ENCODE data around the gene ALS2CL. TPM values are rescaled to one million over a fixed set of nuclear protein-coding genes. Genes with fewer than 3 reads are reported as not detected.

Gene ALS2CL
- total RNA-seq, 1 experiment from 2014 or later, result 16.4 TPM

DNA sequence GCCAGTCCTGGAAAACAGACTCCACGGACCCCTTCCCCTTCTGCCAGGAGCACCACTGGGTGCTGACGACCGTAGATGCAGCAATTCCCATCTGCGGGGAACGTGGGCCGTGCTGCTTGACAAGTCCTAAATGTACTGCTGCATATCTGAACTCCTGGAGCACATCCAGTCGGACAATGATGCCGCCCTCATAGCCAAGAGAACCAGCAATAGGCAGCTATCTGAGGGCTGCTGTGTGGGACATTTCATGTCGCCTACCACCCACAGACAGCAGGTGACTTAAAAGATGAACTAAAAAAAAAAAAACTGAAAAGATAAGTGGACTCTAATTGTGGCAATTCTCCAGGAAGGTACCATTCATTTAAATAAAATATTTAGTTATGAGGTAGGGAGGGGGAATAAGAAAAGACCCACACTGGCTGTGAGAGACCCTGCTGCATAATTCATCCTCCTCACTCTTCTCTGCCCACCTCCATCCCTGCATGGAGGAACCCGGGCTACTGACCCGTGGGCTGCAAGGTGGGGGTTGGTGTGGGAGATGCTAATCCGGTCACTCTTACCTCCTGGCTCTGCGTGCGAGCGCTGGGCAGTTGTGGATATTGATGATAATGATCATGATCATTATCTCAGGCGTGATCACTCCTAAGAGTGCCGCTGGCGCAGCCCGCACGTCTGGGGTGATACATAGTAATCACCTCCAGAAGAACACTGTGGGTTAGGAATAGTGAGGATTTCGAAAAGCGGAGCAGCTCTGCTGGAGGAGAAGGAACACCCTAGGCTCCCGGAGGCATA, 28.3 kb downstream of the ALS2CL start (continued):
- TF ChIP-seq, protein P1, sequence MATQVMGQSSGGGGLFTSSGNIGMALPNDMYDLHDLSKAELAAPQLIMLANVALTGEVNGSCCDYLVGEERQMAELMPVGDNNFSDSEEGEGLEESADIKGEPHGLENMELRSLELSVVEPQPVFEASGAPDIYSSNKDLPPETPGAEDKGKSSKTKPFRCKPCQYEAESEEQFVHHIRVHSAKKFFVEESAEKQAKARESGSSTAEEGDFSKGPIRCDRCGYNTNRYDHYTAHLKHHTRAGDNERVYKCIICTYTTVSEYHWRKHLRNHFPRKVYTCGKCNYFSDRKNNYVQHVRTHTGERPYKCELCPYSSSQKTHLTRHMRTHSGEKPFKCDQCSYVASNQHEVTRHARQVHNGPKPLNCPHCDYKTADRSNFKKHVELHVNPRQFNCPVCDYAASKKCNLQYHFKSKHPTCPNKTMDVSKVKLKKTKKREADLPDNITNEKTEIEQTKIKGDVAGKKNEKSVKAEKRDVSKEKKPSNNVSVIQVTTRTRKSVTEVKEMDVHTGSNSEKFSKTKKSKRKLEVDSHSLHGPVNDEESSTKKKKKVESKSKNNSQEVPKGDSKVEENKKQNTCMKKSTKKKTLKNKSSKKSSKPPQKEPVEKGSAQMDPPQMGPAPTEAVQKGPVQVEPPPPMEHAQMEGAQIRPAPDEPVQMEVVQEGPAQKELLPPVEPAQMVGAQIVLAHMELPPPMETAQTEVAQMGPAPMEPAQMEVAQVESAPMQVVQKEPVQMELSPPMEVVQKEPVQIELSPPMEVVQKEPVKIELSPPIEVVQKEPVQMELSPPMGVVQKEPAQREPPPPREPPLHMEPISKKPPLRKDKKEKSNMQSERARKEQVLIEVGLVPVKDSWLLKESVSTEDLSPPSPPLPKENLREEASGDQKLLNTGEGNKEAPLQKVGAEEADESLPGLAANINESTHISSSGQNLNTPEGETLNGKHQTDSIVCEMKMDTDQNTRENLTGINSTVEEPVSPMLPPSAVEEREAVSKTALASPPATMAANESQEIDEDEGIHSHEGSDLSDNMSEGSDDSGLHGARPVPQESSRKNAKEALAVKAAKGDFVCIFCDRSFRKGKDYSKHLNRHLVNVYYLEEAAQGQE (IDR thresholded peaks at IDR 0.05; ENCODE audit: low read depth), result no peak
- TF ChIP-seq, protein P2, sequence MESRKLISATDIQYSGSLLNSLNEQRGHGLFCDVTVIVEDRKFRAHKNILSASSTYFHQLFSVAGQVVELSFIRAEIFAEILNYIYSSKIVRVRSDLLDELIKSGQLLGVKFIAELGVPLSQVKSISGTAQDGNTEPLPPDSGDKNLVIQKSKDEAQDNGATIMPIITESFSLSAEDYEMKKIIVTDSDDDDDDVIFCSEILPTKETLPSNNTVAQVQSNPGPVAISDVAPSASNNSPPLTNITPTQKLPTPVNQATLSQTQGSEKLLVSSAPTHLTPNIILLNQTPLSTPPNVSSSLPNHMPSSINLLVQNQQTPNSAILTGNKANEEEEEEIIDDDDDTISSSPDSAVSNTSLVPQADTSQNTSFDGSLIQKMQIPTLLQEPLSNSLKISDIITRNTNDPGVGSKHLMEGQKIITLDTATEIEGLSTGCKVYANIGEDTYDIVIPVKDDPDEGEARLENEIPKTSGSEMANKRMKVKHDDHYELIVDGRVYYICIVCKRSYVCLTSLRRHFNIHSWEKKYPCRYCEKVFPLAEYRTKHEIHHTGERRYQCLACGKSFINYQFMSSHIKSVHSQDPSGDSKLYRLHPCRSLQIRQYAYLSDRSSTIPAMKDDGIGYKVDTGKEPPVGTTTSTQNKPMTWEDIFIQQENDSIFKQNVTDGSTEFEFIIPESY (IDR thresholded peaks at IDR 0.05; ENCODE audit: extremely low read depth, insufficient replicate concordance, low read length), result no peak

DNA sequence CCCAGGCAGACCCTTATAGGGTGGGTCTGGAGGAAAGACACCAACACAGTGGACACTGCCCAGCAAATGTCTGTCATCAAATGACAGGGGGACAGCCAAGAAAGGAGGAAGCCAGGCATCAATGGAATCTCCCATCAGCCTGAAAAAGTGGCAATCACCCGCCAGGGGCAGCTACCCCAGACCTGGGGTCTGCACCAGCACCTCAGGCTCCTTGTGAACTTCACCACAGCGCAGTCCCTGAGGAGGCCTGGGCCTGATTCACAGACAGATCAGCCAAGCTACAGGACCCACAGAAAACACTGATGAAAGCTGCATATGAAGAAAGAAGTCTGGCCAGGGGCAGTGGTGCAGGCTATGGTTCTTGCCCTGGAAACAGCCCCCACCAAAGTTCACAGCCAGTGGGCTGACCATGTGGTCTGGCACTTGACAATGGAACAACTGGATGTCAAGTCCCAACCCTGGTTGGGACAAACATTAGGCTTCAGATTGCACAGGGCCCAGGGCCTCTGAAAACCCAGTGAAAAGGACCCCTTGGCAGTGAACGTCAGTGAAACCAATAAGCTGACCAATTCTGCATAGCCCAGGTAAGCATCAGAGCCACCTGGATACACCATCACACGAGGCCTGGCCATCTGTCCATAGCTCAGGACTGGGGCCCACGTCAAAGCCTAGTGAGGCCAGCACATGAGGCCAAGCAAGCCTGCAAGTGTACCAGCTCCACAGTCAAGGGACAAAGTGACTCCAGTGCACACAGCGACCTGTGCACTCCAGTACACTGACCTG, 29.1 kb downstream of the ALS2CL start:
- DNase-seq (ENCODE audit: low read depth, low spot score), result no peak
- no peak overlapping the region for H3K9ac ChIP-seq (ENCODE audit: low read length)
- ChIA-PET CTCF (interaction anchor here (0.6 to 1.1 kb wide), 6 partner anchors 29 to 659 kb away, joined by 3 to 9 read pairs (median 4); partner anchors contain the start of gene ALS2CL), RAD21 (ENCODE audit: low non-redundant PET in 1 of 2, low total read pairs in 2 of 2, uncharacterized antibody in 2 of 2, unreplicated experiment in 2 of 2) (interaction anchor here in 1 of 2 experiments (0.7 kb wide), 1 partner anchor 39 kb away, joined by 3 read pairs; no protein-coding TSS in a partner anchor), POLR2A (interaction anchor here (0.6 kb wide), 1 partner anchor 1063 kb away, joined by 3 read pairs; no protein-coding TSS in a partner anchor)
- no peak overlapping the region for H3K4me3 ChIP-seq (replicated peaks in 1 of 2; ENCODE audit: low read depth in 1 of 2, low read length in 2 of 2)
- no peak overlapping the region for H2AFZ ChIP-seq (ENCODE audit: low read depth, low read length, poor library complexity, severe bottlenecking)
- H3K9me2 ChIP-seq (ENCODE audit: insufficient read depth), result no peaks in the 10 kb centered on the region
- H4K20me1 ChIP-seq (ENCODE audit: insufficient read depth), result no peaks in the 10 kb centered on the region
- no peaks in the 10 kb centered on the region for H3K79me2 ChIP-seq (ENCODE audit: insufficient read depth, low read length)
- TF ChIP-seq EGR1 (IDR thresholded peaks at IDR 0.05; ENCODE audit: low read depth) (no peak), CEBPB (IDR thresholded peaks at IDR 0.05; ENCODE audit: low read depth) (no peak), ELF1 (IDR thresholded peaks at IDR 0.05; ENCODE audit: borderline replicate concordance, low read depth) (no peak), YY1 (IDR thresholded peaks at IDR 0.05; ENCODE audit: extremely low read depth, insufficient replicate concordance, low read depth, low read length) (no peak), ZNF274 (IDR thresholded peaks at IDR 0.05; ENCODE audit: low read depth, low read length) (no peak), POLR2A (IDR thresholded peaks at IDR 0.05; ENCODE audit: borderline replicate concordance, extremely low read depth, insufficient read depth, insufficient read length) (no peak), SIN3A (IDR thresholded peaks at IDR 0.05; ENCODE audit: low read depth) (no peak), SP1 (IDR thresholded peaks at IDR 0.05; ENCODE audit: low read depth) (no peak)
- TF ChIP-seq, protein P3, sequence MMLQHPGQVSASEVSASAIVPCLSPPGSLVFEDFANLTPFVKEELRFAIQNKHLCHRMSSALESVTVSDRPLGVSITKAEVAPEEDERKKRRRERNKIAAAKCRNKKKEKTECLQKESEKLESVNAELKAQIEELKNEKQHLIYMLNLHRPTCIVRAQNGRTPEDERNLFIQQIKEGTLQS (IDR thresholded peaks at IDR 0.05), result no peak
- TF ChIP-seq, protein P1 (IDR thresholded peaks at IDR 0.05; ENCODE audit: low read depth), result no peak
- H3K9me3 ChIP-seq (ENCODE audit: control insufficient read depth in 1 of 2, insufficient read depth in 1 of 2, low read depth in 1 of 2, low read length in 2 of 2), result no peaks in the 10 kb centered on the region
- no peak for ATAC-seq
- no peak overlapping the region for H3K4me2 ChIP-seq (ENCODE audit: low read length)
- H3K4me1 ChIP-seq (ENCODE audit: control insufficient read depth in 1 of 2, insufficient read depth in 2 of 2, low read length in 2 of 2), result peaks cover 5 to 9% of the 10 kb centered on the region in 2 experiments; a peak in 3 of 4 replicates
- intact Hi-C loops (cut with micrococcal nuclease), result no loop called here
- H3K27me3 ChIP-seq (ENCODE audit: insufficient read depth, low read length), result no peaks in the 10 kb centered on the region
- H3K36me3 ChIP-seq (ENCODE audit: control insufficient read depth in 1 of 2, insufficient read depth in 2 of 2, low read length in 2 of 2), result no peaks in the 10 kb centered on the region
- BruUV-seq (replicated peaks), result no TSS peak
- no peak overlapping the region for H3K27ac ChIP-seq (ENCODE audit: low read depth, low read length)

All from HCT116 (cell line).